Pons (tissue), 1 donor: ENCODE data around the gene F12.

ENCODE experiments used
- DNase-seq: peaks from one replicate; pipeline ENCODE4 v3.0.0-alpha.2; 2016; ENCODE audit warnings: low spot score

The F12 gene

DNA sequence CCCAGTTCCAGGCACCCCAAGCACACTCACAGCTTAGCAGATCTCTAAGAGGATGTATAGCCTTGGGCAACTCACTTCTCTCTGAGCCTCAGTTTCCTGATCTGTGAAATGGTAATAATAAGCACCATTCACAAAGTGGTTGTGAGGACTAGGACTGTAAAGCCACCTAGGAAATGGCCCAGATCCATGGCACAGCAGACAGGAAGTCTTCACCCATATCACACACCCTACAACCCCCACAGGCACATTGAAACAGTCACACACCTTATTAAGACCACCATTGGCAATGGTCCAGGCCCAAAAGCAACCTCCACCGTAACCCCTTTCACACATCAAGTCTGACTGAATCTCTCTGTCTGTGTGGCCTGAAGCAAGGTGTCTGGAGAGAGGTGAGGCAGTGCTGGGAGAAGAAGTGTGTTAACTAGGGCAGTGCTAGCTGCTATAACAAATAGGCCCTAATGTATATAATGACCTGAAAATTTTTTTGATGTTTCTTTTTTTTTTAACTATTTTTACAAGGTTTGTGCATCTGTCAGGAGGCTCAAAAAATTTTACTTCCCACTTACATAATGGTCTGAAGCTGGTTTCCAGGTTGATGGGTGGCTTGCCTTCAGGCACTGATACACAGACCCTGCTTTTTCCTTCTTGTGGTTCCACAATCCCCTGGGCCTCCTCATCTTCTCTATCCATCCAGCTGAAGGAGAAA, 54.0 kb downstream of the F12 start:
- no peak for DNase-seq

DNA sequence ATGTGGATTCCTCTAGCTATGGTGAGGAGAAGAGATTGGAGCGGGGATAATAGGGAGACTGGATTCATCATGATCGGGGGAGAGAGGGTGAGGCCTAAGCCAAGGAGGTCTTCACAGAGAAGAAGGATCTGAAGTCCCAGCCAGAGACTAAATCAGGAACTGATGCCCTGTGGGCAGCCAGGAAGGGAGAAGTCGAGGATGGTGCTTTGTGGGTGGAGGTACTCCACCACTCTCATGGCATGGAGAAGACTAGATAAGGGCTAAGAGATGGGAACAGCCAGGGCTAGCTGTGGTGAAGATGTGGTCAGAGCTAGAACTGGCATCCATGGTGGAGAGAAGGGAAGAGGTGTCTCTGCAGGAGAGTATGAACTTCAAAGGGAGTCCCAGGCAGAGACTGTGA, 54.7 kb downstream of the F12 start:
- DNase-seq: no peak

DNA sequence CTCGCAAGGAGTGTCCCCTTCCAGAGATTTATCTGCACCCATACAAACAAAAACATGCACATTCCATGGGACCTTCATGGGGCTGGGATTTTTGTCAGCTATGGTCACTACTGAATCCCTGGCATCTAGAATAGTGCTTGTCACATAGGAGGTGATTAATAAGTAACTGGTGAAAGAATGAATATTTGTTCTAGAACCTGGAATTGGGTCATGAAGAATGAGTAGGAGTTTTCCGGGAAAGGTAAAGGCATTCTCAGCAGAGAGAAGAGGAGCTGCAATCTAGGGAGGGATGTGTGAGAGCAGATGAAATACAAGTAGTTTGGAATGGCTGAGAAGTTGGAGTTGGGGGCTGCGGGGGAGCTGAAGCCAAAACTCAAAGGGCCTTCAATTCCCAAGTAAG, 55.1 kb downstream of the F12 start:
- no peak for DNase-seq

DNA sequence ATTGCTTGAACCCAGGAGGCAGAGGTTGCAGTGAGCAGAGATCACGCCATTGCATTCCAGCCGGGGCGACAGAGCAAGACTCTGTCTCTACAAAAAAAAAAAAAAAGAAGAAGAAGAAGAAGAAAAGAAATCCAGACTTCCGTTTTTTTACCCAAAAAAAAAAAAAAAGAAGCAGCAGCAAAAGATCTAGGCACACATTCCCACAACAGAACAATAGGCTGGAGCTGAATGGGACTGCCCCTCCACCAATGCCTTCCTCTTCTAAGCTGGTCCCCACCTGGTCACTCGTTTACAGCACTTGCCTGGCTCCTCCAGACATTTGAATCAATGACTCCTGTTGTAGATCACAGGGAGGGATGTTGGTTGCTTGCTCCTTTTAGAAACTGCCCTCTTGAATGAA, 56.3 kb downstream of the F12 start:
- no peak for DNase-seq
